Activated T-helper 1 cell treated with Interleukin-2 at 50 U/mL for 16 hours (primary cell): ENCODE measurements around the gene NTSR2.

Source experiments
- DNase-seq: peaks from one replicate; pipeline ENCODE4 v3.0.0-alpha.2; 2020; ENCODE audit warnings: low read depth

The NTSR2 gene

GRCh38 chr2:11657646-11658045 lies 12.3 kb downstream of the NTSR2 start:
- no peak for DNase-seq

GRCh38 chr2:11657195-11657594 lies 12.8 kb downstream of the NTSR2 start:
- DNase-seq = no peak

- DNase-seq = no peak
Observed at GRCh38 chr2:11656671-11657101, 13.3 kb downstream of the NTSR2 start.

- no peak for DNase-seq
Observed at GRCh38 chr2:11656252-11656651, 13.7 kb downstream of the NTSR2 start.

- no peak for DNase-seq
Observed at GRCh38 chr2:11655495-11655894, 14.5 kb downstream of the NTSR2 start.

- DNase-seq = no peak
Observed at GRCh38 chr2:11652553-11652952, 17.4 kb downstream of the NTSR2 start.

GRCh38 chr2:11651856-11652548 lies 18.0 kb downstream of the NTSR2 start:
- DNase-seq = no peak

- DNase-seq = no peak
Observed at GRCh38 chr2:11649093-11649492, 20.9 kb downstream of the NTSR2 start.

GRCh38 chr2:11647834-11648600 lies 22.0 kb downstream of the NTSR2 start:
- DNase-seq = no peak

GRCh38 chr2:11646530-11646929 lies 23.5 kb downstream of the NTSR2 start:
- no peak for DNase-seq

- no peak for DNase-seq
Observed at GRCh38 chr2:11644293-11644692, 25.7 kb downstream of the NTSR2 start.

GRCh38 chr2:11642972-11643371 lies 27.0 kb downstream of the NTSR2 start:
- DNase-seq = no peak

GRCh38 chr2:11640132-11640531 lies 29.9 kb downstream of the NTSR2 start:
- no peak for DNase-seq

- DNase-seq = no peak
Observed at GRCh38 chr2:11639503-11639902, 30.5 kb downstream of the NTSR2 start.

- no peak for DNase-seq
Observed at GRCh38 chr2:11637546-11637945, 32.4 kb downstream of the NTSR2 start.

GRCh38 chr2:11636593-11637295 lies 33.3 kb downstream of the NTSR2 start:
- DNase-seq = no peak

GRCh38 chr2:11635141-11635540 lies 34.9 kb downstream of the NTSR2 start:
- DNase-seq = no peak

- no peak for DNase-seq
Observed at GRCh38 chr2:11634584-11634983, 35.4 kb downstream of the NTSR2 start.

GRCh38 chr2:11633923-11634478 lies 36.0 kb downstream of the NTSR2 start:
- no peak for DNase-seq

- DNase-seq = no peak
Observed at GRCh38 chr2:11631462-11631861, 38.5 kb downstream of the NTSR2 start.

- DNase-seq = no peak
Observed at GRCh38 chr2:11630855-11631254, 39.1 kb downstream of the NTSR2 start.

GRCh38 chr2:11629851-11630250 lies 40.1 kb downstream of the NTSR2 start:
- DNase-seq = no peak

- DNase-seq = no peak
Observed at GRCh38 chr2:11629215-11629614, 40.8 kb downstream of the NTSR2 start.
